Endothelial cell of umbilical vein (primary cell): ENCODE data around the gene AP5B1. TPM values are rescaled to one million over a fixed set of nuclear protein-coding genes. Genes with fewer than 3 reads are reported as not detected.

Source experiments
- BruUV-seq: library from RNA; stranded (reverse); fragments of 400-500 nt; replicated peaks from 2 replicates; lab custom pipeline; 2021; lab: Mats Ljungman, UMichigan
- CTCF ChIA-PET: fragments of 300-600, 350-600 bp; sonication (Branson Sonifier 250); formaldehyde crosslinking; loops from one replicate; lab custom pipeline; 2021; ENCODE audit warnings: antibody characterized with exemption, inconsistent platforms; lab: Charles Lee
- POLR2A ChIA-PET: fragments of 300-600, 350-600 bp; sonication (Branson Sonifier 250); formaldehyde crosslinking; loops from one replicate; lab custom pipeline; 2021; ENCODE audit warnings: antibody characterized with exemption, inconsistent platforms; lab: Charles Lee
- DNase-seq: peaks from one replicate; pipeline ENCODE4 v3.0.0-alpha.2; 2011; ENCODE audit warnings: low read depth, low spot score
- FAIRE-seq: peaks from 2 replicates; lab custom pipeline; 2011; peaks lifted over from hg19 to GRCh38; lab: Jason Lieb, UNC
- H2AFZ ChIP-seq: 2 replicates; pipeline ENCODE4 v1.6.0; 2012; ENCODE audit warnings: low read depth, low read length, control low read depth, inconsistent platforms
- H3K27ac ChIP-seq: 2 replicates; pipeline ENCODE4 v1.5.1; 2011; ENCODE audit warnings: low read depth, mild to moderate bottlenecking, control low read depth, low read length, moderate library complexity; ENCODE audit not compliant: insufficient read depth
- H3K27me3 ChIP-seq, 2 experiments: 2 replicates each; pipeline versions ENCODE4 v1.6.0 to v1.6.1; 2011; ENCODE audit warnings: low read length in 2 of 2, mixed read lengths in 1 of 2; ENCODE audit not compliant: control insufficient read depth in 2 of 2, insufficient read depth in 2 of 2
- H3K36me3 ChIP-seq, 2 experiments: 2 replicates in 1 of 2; 3 replicates in 1 of 2; pipeline ENCODE4 v1.5.1; 2011; ENCODE audit warnings: low read length in 2 of 2, mild to moderate bottlenecking in 1 of 2, moderate library complexity in 1 of 2; ENCODE audit not compliant: control insufficient read depth in 2 of 2, insufficient read depth in 2 of 2; ENCODE audit errors: extremely low read depth in 1 of 2
- H3K4me1 ChIP-seq: 3 replicates; pipeline ENCODE4 v1.5.1; 2011; ENCODE audit warnings: mild to moderate bottlenecking, low read length; ENCODE audit not compliant: control insufficient read depth, insufficient read depth; ENCODE audit errors: extremely low read depth
- H3K4me2 ChIP-seq: 2 replicates; pipeline ENCODE4 v1.6.1; 2011; ENCODE audit warnings: low read length, control low read depth, mixed read lengths; ENCODE audit not compliant: insufficient read depth
- H3K4me3 ChIP-seq, 3 experiments: fragments of 200-600 bp in 1 of 3; sonication (generic), shearing (Covaris generic) in 1 of 3; replicated peaks in 1 of 3; 2 replicates each; pipeline ENCODE4 v1.5.1; 2011 to 2016; ENCODE audit warnings: control low read depth in 3 of 3, low read length in 3 of 3, mild to moderate bottlenecking in 2 of 3, inconsistent platforms in 1 of 3, low read depth in 1 of 3, moderate library complexity in 1 of 3; ENCODE audit not compliant: insufficient read depth in 1 of 3
- H3K79me2 ChIP-seq: 2 replicates; pipeline ENCODE4 v1.6.0; 2012; ENCODE audit warnings: low read length, inconsistent platforms; ENCODE audit not compliant: control insufficient read depth, insufficient read depth
- H3K9ac ChIP-seq: replicated peaks from 2 replicates; pipeline ENCODE3; 2011; ENCODE audit warnings: low read length, control low read depth; ENCODE audit not compliant: insufficient read depth; ENCODE audit errors: extremely low read depth
- H3K9me1 ChIP-seq: replicated peaks from 3 replicates; pipeline ENCODE4 v1.6.0; 2011; ENCODE audit warnings: mild to moderate bottlenecking, low read length; ENCODE audit not compliant: control insufficient read depth, insufficient read depth; ENCODE audit errors: extremely low read depth
- H3K9me3 ChIP-seq: replicated peaks from 2 replicates; pipeline ENCODE4 v1.5.1; 2012; ENCODE audit warnings: low read length, inconsistent platforms; ENCODE audit not compliant: control insufficient read depth, insufficient read depth
- H4K20me1 ChIP-seq: replicated peaks from 2 replicates; pipeline ENCODE3; 2011; ENCODE audit warnings: mild to moderate bottlenecking, low read length; ENCODE audit not compliant: control insufficient read depth, insufficient read depth; ENCODE audit errors: extremely low read depth
- EZH2 ChIP-seq: IDR thresholded peaks from 2 replicates; pipeline ENCODE4 v1.6.1; 2012; ENCODE audit warnings: borderline replicate concordance, low read depth, mild to moderate bottlenecking, moderate library complexity, low read length, inconsistent platforms; ENCODE audit not compliant: severe bottlenecking
- GATA2 ChIP-seq: IDR thresholded peaks from 2 replicates; pipeline ENCODE4 v1.7.0; 2011; ENCODE audit warnings: low read depth, mild to moderate bottlenecking, moderate library complexity, mixed read lengths, low read length; ENCODE audit not compliant: insufficient read length, insufficient read depth
- MYC ChIP-seq: IDR thresholded peaks from one replicate; pipeline ENCODE4 v1.6.1; 2011; ENCODE audit warnings: mild to moderate bottlenecking, low read depth, low read length
- POLR2A ChIP-seq: IDR thresholded peaks from 2 replicates; pipeline ENCODE4 v1.6.1; 2012; ENCODE audit warnings: low read depth, mild to moderate bottlenecking, control low read depth, low read length
- POLR2AphosphoS5 ChIP-seq: IDR thresholded peaks from 2 replicates; pipeline ENCODE4 v1.6.1; 2012; ENCODE audit warnings: low read depth, mild to moderate bottlenecking, control low read depth, low read length, moderate library complexity; ENCODE audit not compliant: insufficient read depth
- dilution Hi-C: fragments of 300-500 bp; cut with MboI; formaldehyde crosslinking; loops from one replicate; pipeline ENCODE4 v1.15.0; 2019; ENCODE audit warnings: low sequenced_read_pairs; ENCODE audit not compliant: extremely low pct_ligation_motif_present
- intact Hi-C: fragments of 100-400 bp; cut with micrococcal nuclease; formaldehyde crosslinking; loops from one replicate; pipeline ENCODE4 v1.10.0; 2022
- polyA plus RNA-seq, 4 experiments: library from polyadenylated mRNA; depleted of rRNA in 3 of 4; stranded (reverse) in 3 of 4; unstranded in 1 of 4; fragments of >200 nt; gene quantifications; 2 replicates each; pipeline versions ENCODE4 v1.2.1 to v1.2.3, GENCODE V29; 2011 to 2012; ENCODE audit warnings: missing spikeins in 1 of 4
- total RNA-seq: library from RNA; stranded (reverse); gene quantifications from 2 replicates; pipeline ENCODE4 v1.2.3, GENCODE V29; 2021
- TF ChIP-seq, protein P1 (sequence below): IDR thresholded peaks from 2 replicates; pipeline ENCODE4 v1.6.1; 2011; ENCODE audit not compliant: insufficient read depth, insufficient read length
- TF ChIP-seq, protein P2 (sequence below), 2 donors: IDR thresholded peaks; 1 replicate in 1 of 2; 2 replicates in 1 of 2; pipeline ENCODE4 v1.5.1; 2011; ENCODE audit warnings: low read length in 2 of 2, mild to moderate bottlenecking in 2 of 2, moderate library complexity in 2 of 2, control low read depth in 1 of 2, inconsistent platforms in 1 of 2, low read depth in 1 of 2; ENCODE audit not compliant: insufficient read depth in 1 of 2; ENCODE audit errors: extremely low read depth in 1 of 2

AP5B1 gene
- total and polyA plus RNA-seq, 2 donors (not counting 3 experiments of a cell fraction or from before 2014, with no cell fraction given), result 9.2 to 15.3 TPM

DNA sequence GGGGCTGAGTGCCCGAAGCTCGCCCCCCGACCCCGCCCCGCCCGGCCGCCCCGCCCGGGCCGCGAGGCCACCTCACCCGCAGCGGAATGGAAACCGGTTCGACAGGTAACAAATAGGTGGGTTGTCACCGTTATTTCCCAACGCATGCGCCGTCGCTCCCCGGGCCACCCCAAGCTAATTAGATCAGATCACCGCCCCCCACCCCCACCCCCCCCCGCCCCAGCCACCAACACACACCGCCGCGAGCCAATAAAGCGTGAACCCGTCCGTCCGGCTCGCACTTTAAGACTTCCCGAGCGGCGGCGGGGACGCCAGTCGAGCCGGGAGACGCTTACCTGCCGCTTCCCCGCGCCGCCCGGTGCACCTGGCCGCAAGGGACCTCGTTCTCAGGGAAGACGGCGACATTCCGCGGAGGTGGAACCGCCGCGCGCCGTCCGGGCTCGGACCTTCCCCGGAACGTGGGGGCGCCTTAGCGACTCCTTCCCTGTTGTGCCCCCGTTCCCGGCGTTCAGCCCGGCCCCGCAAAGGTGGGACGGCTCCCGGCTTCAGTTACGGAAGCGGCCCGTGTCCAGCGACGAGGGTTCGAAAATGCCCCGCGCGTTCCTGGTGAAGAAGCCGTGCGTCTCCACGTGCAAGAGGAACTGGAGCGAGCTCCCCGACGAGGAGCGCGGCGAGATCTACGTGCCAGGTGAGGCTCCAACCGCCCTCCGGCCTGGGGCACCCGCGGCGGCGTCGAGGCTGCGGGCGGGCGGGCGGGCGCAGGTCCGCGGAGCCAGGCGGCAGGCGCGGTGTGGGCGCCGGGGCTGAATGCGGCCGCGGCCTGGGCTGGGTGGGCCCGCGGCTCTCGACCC, 6.2 kb upstream of the AP5B1 start, which contains the start of gene OVOL1:
Gene OVOL1, plus strand, starts transcription at position 278 of the 851 bp plus-strand sequence. Its CDS starts 311 bp downstream, at position 589.
- H3K4me1 ChIP-seq, result no peaks in the 10 kb centered on the region
- H4K20me1 ChIP-seq, result no peaks in the 10 kb centered on the region
- CTCF ChIA-PET, result no interaction called here
- no peak within 1 kb of the TSS for H3K9ac ChIP-seq
- intact Hi-C loops (no loop called here), dilution Hi-C loops (no loop called here)
- H3K79me2 ChIP-seq, result no peaks in the 10 kb centered on the region
- H3K4me3 ChIP-seq, result no peak within 1 kb of the TSS
- TF ChIP-seq POLR2A, result no peak
- no peak for TF ChIP-seq MYC
- TF ChIP-seq GATA2, result no peak
- TF ChIP-seq, protein P1, sequence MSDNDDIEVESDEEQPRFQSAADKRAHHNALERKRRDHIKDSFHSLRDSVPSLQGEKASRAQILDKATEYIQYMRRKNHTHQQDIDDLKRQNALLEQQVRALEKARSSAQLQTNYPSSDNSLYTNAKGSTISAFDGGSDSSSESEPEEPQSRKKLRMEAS, result no peak
- TF ChIP-seq, protein P2, sequence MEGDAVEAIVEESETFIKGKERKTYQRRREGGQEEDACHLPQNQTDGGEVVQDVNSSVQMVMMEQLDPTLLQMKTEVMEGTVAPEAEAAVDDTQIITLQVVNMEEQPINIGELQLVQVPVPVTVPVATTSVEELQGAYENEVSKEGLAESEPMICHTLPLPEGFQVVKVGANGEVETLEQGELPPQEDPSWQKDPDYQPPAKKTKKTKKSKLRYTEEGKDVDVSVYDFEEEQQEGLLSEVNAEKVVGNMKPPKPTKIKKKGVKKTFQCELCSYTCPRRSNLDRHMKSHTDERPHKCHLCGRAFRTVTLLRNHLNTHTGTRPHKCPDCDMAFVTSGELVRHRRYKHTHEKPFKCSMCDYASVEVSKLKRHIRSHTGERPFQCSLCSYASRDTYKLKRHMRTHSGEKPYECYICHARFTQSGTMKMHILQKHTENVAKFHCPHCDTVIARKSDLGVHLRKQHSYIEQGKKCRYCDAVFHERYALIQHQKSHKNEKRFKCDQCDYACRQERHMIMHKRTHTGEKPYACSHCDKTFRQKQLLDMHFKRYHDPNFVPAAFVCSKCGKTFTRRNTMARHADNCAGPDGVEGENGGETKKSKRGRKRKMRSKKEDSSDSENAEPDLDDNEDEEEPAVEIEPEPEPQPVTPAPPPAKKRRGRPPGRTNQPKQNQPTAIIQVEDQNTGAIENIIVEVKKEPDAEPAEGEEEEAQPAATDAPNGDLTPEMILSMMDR (IDR thresholded peaks at IDR 0.05; ENCODE audit: extremely low read depth in 1 of 2, insufficient read depth in 1 of 2, low read depth in 1 of 2, low read length in 2 of 2), result no peak
- TF ChIP-seq EZH2, result peak; percentile 46
- no peak for TF ChIP-seq POLR2AphosphoS5
- H3K27ac ChIP-seq, result no peak within 1 kb of the TSS
- POLR2A ChIA-PET, result no interaction called here
- no peaks in the 10 kb centered on the region for H3K36me3 ChIP-seq
- peaks cover 41 to 42% of the 10 kb centered on the region in 2 experiments for H3K27me3 ChIP-seq
- DNase-seq, result no peak
- FAIRE-seq, result no peak
- no peaks in the 10 kb centered on the region for H3K9me3 ChIP-seq
- no TSS peak for BruUV-seq
- no peaks in the 10 kb centered on the region for H3K9me1 ChIP-seq
- H3K4me2 ChIP-seq, result no peak within 1 kb of the TSS
- H2AFZ ChIP-seq, result no peak within 1 kb of the TSS
